Measurements from ENCODE around the gene SLC4A1AP.

GRCh38 chr2:27672723-27673486, 9.2 kb downstream of the SLC4A1AP start:
- no peak for TF ChIP-seq EZH2 (IDR thresholded peaks at IDR 0.05; ENCODE audit: low read length, unreplicated experiment)
- no peak for TF ChIP-seq CTCF (conservative IDR thresholded peaks at IDR 0.05; ENCODE audit: low read depth, low read length)
